ENCODE results near the gene PNKD.

The PNKD gene

GRCh38 chr2:218368150-218368528, 97.8 kb downstream of the PNKD start:
- TF ChIP-seq, protein P1, sequence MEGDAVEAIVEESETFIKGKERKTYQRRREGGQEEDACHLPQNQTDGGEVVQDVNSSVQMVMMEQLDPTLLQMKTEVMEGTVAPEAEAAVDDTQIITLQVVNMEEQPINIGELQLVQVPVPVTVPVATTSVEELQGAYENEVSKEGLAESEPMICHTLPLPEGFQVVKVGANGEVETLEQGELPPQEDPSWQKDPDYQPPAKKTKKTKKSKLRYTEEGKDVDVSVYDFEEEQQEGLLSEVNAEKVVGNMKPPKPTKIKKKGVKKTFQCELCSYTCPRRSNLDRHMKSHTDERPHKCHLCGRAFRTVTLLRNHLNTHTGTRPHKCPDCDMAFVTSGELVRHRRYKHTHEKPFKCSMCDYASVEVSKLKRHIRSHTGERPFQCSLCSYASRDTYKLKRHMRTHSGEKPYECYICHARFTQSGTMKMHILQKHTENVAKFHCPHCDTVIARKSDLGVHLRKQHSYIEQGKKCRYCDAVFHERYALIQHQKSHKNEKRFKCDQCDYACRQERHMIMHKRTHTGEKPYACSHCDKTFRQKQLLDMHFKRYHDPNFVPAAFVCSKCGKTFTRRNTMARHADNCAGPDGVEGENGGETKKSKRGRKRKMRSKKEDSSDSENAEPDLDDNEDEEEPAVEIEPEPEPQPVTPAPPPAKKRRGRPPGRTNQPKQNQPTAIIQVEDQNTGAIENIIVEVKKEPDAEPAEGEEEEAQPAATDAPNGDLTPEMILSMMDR (IDR thresholded peaks at IDR 0.05; ENCODE audit: insufficient read depth, low read length, poor library complexity, severe bottlenecking): no peak
- no peak for TF ChIP-seq EZH2phosphoT487 (conservative IDR thresholded peaks at IDR 0.05; ENCODE audit: low read length)
- Histone ChIP-seq H3K79me2 (ENCODE audit: insufficient read depth, low read length) (no peaks in the 10 kb centered on the region), H3K36me3 (ENCODE audit: low read length) (no peaks in the 10 kb centered on the region), H3F3A (ENCODE audit: insufficient read depth) (no peaks in the 10 kb centered on the region), H4K20me1 (ENCODE audit: low read depth, low read length) (no peaks in the 10 kb centered on the region), H3K4me3 (ENCODE audit: insufficient read depth, low read length, poor library complexity, severe bottlenecking) (peak overlapping the region; percentile 28), H3K9me3 (ENCODE audit: insufficient read depth, low read length) (no peaks in the 10 kb centered on the region), H3K27ac (ENCODE audit: low read depth, low read length) (no peak overlapping the region), H3K9me2 (replicated peaks; ENCODE audit: insufficient read depth, low read length) (no peaks in the 10 kb centered on the region), H3K27me3 (ENCODE audit: low read length) (no peaks in the 10 kb centered on the region), H3K4me2 (ENCODE audit: low read depth, low read length, poor library complexity, severe bottlenecking) (peak overlapping the region; percentile 33), H3K9ac (ENCODE audit: low read length) (peak overlapping the region; percentile 20; the same call in 1 of the 2 replicates), H2AFZ (ENCODE audit: low read depth, low read length, severe bottlenecking) (peak overlapping the region; percentile 81)

DNA sequence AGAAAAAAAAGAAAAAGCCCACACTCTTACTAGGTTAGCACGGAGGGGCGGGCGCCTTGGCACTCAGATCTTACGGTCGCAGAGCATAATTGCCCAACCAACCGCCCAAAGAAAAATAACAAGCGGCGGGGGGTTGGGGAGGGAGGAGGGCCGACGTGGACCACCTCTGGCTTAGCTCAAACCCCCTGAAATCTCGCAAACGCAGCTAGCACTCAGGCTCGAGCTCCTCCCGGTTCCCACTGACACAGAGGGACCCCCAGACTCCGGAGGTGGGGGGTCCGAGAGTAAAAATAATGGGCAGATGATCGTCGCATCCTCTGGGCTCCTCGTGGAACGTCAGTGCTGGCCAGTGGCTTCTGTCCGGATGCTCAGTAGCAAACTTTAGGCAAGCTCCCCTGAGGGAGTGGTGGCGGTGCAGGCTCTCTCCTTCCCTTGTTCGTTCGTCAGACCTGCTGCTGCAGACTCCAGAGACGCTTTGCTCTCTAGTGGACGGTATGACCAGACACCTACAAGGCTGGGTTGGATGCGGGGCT, 98.4 kb downstream of the PNKD start:
- Histone ChIP-seq H3K36me3 (ENCODE audit: low read length) (no peaks in the 10 kb centered on the region), H3K4me2 (ENCODE audit: low read depth, low read length, poor library complexity, severe bottlenecking) (no peak overlapping the region), H4K20me1 (ENCODE audit: low read depth, low read length) (no peaks in the 10 kb centered on the region), H2AFZ (ENCODE audit: low read depth, low read length, severe bottlenecking) (no peak overlapping the region), H3K27me3 (ENCODE audit: low read length) (no peaks in the 10 kb centered on the region), H3K79me2 (ENCODE audit: insufficient read depth, low read length) (no peaks in the 10 kb centered on the region), H3F3A (ENCODE audit: insufficient read depth) (no peaks in the 10 kb centered on the region), H3K9ac (ENCODE audit: low read length) (no peak overlapping the region), H3K27ac (ENCODE audit: low read depth, low read length) (no peak overlapping the region), H3K9me3 (ENCODE audit: insufficient read depth, low read length) (no peaks in the 10 kb centered on the region), H3K9me2 (replicated peaks; ENCODE audit: insufficient read depth, low read length) (no peaks in the 10 kb centered on the region), H3K4me3 (ENCODE audit: insufficient read depth, low read length, poor library complexity, severe bottlenecking) (no peak overlapping the region)
- no peak for TF ChIP-seq EZH2phosphoT487 (conservative IDR thresholded peaks at IDR 0.05; ENCODE audit: low read length)
- TF ChIP-seq, protein P1 (IDR thresholded peaks at IDR 0.05; ENCODE audit: insufficient read depth, low read length, poor library complexity, severe bottlenecking): no peak

GRCh38 chr2:218369330-218369729, 99.0 kb downstream of the PNKD start:
- no peaks in the 10 kb centered on the region for H3K9me2 ChIP-seq (replicated peaks; ENCODE audit: insufficient read depth, low read length)
- TF ChIP-seq EZH2phosphoT487 (conservative IDR thresholded peaks at IDR 0.05; ENCODE audit: low read length): no peak
- TF ChIP-seq, protein P1 (IDR thresholded peaks at IDR 0.05; ENCODE audit: insufficient read depth, low read length, poor library complexity, severe bottlenecking): no peak
- no peaks in the 10 kb centered on the region for H3F3A ChIP-seq (ENCODE audit: insufficient read depth)
- H3K9me3 ChIP-seq (ENCODE audit: insufficient read depth, low read length): no peaks in the 10 kb centered on the region
- no peaks in the 10 kb centered on the region for H3K79me2 ChIP-seq (ENCODE audit: insufficient read depth, low read length)
- H3K9ac ChIP-seq (ENCODE audit: low read length): no peak overlapping the region
- no peaks in the 10 kb centered on the region for H3K36me3 ChIP-seq (ENCODE audit: low read length)
- no peak overlapping the region for H3K4me3 ChIP-seq (ENCODE audit: insufficient read depth, low read length, poor library complexity, severe bottlenecking)
- no peak overlapping the region for H3K4me2 ChIP-seq (ENCODE audit: low read depth, low read length, poor library complexity, severe bottlenecking)
- H3K27me3 ChIP-seq (ENCODE audit: low read length): no peaks in the 10 kb centered on the region
- no peak overlapping the region for H2AFZ ChIP-seq (ENCODE audit: low read depth, low read length, severe bottlenecking)
- H3K27ac ChIP-seq (ENCODE audit: low read depth, low read length): no peak overlapping the region
- no peaks in the 10 kb centered on the region for H4K20me1 ChIP-seq (ENCODE audit: low read depth, low read length)

All from SU-DHL-6 (cell line).